Measurements from ENCODE around the gene GMCL1. TPM values are rescaled to one million over a fixed set of nuclear protein-coding genes. Genes with fewer than 3 reads are reported as not detected.

GMCL1 gene
- total and polyA plus RNA-seq, 2 experiments from 2014 or later: 27.0 to 27.3 TPM

DNA sequence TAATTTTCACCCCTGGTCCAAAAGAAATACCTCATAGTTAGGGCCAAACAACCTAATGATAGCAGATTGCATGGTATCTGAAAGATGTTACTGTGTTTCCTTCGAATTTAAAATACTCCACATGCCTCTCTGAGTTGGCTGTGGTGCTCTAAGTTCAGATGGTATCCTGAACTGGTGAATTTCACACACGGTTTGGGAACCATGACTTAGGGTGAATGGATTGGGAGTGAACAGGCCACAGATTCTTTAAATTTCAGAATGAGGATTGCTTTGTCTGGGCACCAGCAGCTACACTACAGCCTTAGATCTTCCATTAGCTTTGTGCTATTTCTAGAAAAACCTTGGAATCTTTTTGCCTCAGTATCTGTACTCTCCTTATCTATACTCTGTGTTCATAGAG lies 6.2 kb downstream of the GMCL1 start:
- Histone ChIP-seq H2AFZ (no peak overlapping the region), H3K4me2 (no peak overlapping the region), H4K20me1 (replicated peaks; ENCODE audit: insufficient read depth) (peaks cover 20% of the 10 kb centered on the region), H3K27me3 (ENCODE audit: insufficient read depth) (no peaks in the 10 kb centered on the region), H3K36me3 (ENCODE audit: insufficient read depth) (peaks cover 14% of the 10 kb centered on the region; the same call in 1 of the 2 replicates), H3K79me2 (replicated peaks; ENCODE audit: insufficient read depth) (peaks cover 71% of the 10 kb centered on the region), H3K4me1 (ENCODE audit: insufficient read depth) (peaks cover 6% of the 10 kb centered on the region), H3K4me3 (no peak overlapping the region), H3F3A (replicated peaks; ENCODE audit: low read depth) (no peaks in the 10 kb centered on the region), H3K9me2 (ENCODE audit: insufficient read depth) (no peaks in the 10 kb centered on the region), H3K27ac (ENCODE audit: low read depth) (no peak overlapping the region)
- ATAC-seq: no peak
- no peak for DNase-seq (ENCODE audit: low spot score)
- TF ChIP-seq, protein P1, sequence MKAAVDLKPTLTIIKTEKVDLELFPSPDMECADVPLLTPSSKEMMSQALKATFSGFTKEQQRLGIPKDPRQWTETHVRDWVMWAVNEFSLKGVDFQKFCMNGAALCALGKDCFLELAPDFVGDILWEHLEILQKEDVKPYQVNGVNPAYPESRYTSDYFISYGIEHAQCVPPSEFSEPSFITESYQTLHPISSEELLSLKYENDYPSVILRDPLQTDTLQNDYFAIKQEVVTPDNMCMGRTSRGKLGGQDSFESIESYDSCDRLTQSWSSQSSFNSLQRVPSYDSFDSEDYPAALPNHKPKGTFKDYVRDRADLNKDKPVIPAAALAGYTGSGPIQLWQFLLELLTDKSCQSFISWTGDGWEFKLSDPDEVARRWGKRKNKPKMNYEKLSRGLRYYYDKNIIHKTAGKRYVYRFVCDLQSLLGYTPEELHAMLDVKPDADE (IDR thresholded peaks at IDR 0.05): no peak
- TF ChIP-seq REST (IDR thresholded peaks at IDR 0.05; ENCODE audit: unreplicated experiment) (no peak), NANOG (IDR thresholded peaks at IDR 0.05; ENCODE audit: borderline replicate concordance) (no peak), CREB1 (CRISPR knock-in tag; IDR thresholded peaks at IDR 0.05; ENCODE audit: low read depth) (no peak), EZH2 (IDR thresholded peaks at IDR 0.05; ENCODE audit: low read depth, unreplicated experiment) (no peak), POLR2AphosphoS5 (IDR thresholded peaks at IDR 0.05; ENCODE audit: low read depth) (no peak), JUNB (IDR thresholded peaks at IDR 0.05; ENCODE audit: unreplicated experiment) (no peak), CTCF (conservative IDR thresholded peaks at IDR 0.05; ENCODE audit: low read depth in 2 of 2) (no peak)
- Mint-ChIP-seq H3K27me3 (ENCODE audit: insufficient read depth, low read depth, poor library complexity) (peaks cover 2% of the 10 kb centered on the region), H3K4me3 (no peak overlapping the region), H3K9me3 (no peaks in the 10 kb centered on the region), H3K4me1 (peaks cover 8% of the 10 kb centered on the region), H3K36me3 (ENCODE audit: low read depth) (peaks cover 11% of the 10 kb centered on the region; the same call in 2 of the 3 replicates), H3K27ac (no peak overlapping the region)

- Histone ChIP-seq H3K9me2 (ENCODE audit: insufficient read depth) (no peaks in the 10 kb centered on the region), H4K20me1 (replicated peaks; ENCODE audit: insufficient read depth) (peaks cover 16% of the 10 kb centered on the region), H3K36me3 (ENCODE audit: insufficient read depth) (peaks cover 21% of the 10 kb centered on the region; the same call in 1 of the 2 replicates), H3K79me2 (replicated peaks; ENCODE audit: insufficient read depth) (peaks cover 64% of the 10 kb centered on the region), H2AFZ (no peak overlapping the region), H3K4me3 (no peak overlapping the region), H3K4me2 (no peak overlapping the region), H3K4me1 (ENCODE audit: insufficient read depth) (no peaks in the 10 kb centered on the region), H3K27me3 (ENCODE audit: insufficient read depth) (no peaks in the 10 kb centered on the region), H3K27ac (ENCODE audit: low read depth) (no peak overlapping the region), H3F3A (replicated peaks; ENCODE audit: low read depth) (peaks cover 2% of the 10 kb centered on the region; the same call in 1 of the 2 replicates)
- Mint-ChIP-seq H3K36me3 (ENCODE audit: low read depth) (peaks cover 12% of the 10 kb centered on the region; the same call in 2 of the 3 replicates), H3K27ac (no peak overlapping the region), H3K27me3 (ENCODE audit: insufficient read depth, low read depth, poor library complexity) (peaks cover 2% of the 10 kb centered on the region), H3K4me1 (peaks cover 7% of the 10 kb centered on the region; the same call in 2 of the 3 replicates), H3K9me3 (no peaks in the 10 kb centered on the region), H3K4me3 (no peak overlapping the region)
- DNase-seq (ENCODE audit: low spot score): no peak
- no peak for ATAC-seq
- TF ChIP-seq ZNF331 (CRISPR knock-in tag; IDR thresholded peaks at IDR 0.05; ENCODE audit: low read depth) (no peak), JUNB (IDR thresholded peaks at IDR 0.05; ENCODE audit: unreplicated experiment) (no peak), EZH2 (IDR thresholded peaks at IDR 0.05; ENCODE audit: low read depth, unreplicated experiment) (no peak), POLR2AphosphoS5 (IDR thresholded peaks at IDR 0.05; ENCODE audit: low read depth) (no peak), CTCF (conservative IDR thresholded peaks at IDR 0.05; ENCODE audit: low read depth in 2 of 2) (no peak), ZNF114 (CRISPR knock-in tag; IDR thresholded peaks at IDR 0.05) (no peak)
- TF ChIP-seq, protein P1 (IDR thresholded peaks at IDR 0.05): no peak
These were observed 6.9 kb downstream of the GMCL1 start for GRCh38 chr2:69836316-69836715.

Data from GM23338 (cell line).